GM18505 (cell line): ENCODE measurements around the gene SCO1.

Source experiments
- ATAC-seq: cut with Tn5 transposase; IDR thresholded peaks from one replicate; pipeline ENCODE4 v1.9.1; 2021; ENCODE audit not compliant: unreplicated experiment
- POLR2A ChIP-seq: IDR thresholded peaks from 4 replicates; pipeline ENCODE4 v1.6.1; 2011; ENCODE audit warnings: borderline replicate concordance; ENCODE audit not compliant: insufficient read depth, insufficient read length; ENCODE audit errors: extremely low read depth

The SCO1 gene

DNA sequence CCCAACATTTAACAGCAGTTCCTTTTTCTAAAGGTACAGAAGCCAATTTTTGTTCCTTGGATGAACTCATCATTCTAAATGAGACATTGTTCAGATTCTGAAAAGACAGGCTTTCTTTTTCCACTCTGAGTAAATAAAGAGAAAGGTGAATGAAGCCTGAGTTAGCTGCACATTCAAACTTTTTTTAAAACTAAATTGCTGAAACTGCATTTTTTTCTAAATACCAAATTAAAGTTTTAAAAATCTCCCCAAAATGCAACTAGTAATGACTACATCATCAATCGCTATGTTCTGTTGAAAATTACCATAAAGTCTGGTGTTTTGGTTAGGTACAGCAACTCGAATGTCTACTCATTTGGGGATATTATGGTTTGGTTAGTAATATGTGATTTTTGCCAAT, 9.8 kb downstream of the SCO1 start:
- ATAC-seq = no peak
- TF ChIP-seq POLR2A = no peak

DNA sequence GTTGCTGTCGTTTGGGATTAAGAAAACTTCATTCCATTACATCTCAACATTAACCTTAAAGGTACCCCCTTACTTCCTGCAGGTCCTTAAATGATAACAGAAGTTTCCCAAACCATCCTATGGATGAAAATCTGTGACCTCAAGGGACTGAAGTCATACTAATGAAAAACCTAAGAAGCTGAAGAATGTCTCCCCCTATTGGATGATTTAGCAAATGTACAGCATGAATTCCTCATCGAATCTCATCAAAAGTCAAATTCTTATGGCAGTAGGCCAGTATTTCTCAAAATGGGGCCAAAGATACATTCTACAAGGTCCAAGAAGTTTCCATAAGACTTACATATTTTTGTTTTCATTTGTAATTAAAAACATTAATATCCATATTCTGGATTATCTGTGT, 13.5 kb downstream of the SCO1 start:
- ATAC-seq = no peak
- TF ChIP-seq POLR2A = no peak

DNA sequence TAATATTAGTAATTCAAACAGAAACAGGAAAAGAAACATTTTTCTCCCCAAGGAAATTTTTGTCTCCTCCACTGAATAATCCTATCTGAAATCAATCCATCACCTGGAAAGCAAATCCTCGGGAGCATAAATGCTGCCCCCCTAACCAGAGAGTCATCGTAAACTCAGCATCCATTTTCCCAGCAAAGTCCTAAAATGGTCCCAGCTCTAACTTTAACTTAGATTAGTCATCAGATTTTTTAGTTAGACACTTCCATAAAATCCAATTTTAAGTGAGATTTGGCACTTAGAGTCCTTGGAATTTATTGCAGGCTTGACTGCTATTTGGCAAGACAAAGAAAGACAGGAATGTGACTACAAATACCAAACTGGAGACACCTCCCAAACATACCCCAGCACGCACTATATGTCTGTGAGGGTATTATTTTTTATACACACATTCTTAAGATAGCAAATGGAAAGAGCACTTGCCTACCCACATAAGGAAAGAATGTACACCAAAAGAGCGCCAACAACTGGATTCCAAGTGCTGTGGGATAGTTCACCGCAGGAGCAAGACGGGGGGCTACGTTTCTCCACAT, 15.4 kb downstream of the SCO1 start:
- TF ChIP-seq POLR2A = no peak
- no peak for ATAC-seq

DNA sequence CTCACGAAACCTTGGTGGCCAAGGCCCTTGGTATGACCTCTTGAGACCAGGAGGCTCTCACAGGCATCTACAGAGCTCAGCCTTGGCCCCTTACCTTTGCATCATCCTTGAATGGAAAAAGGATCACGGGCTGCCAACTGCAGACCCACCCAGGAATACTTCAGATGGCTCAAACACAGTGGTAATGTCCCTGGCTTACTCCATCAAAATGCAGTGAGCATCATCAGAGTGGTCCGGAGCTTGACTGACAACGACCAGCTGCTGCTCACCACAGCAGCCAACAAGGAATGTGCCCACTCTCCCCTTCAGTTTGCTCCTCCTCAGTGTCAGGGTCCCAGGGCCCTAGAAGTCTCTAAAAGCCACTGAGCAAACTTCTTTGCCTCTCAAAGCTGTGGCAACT, 22.6 kb downstream of the SCO1 start:
- no peak for TF ChIP-seq POLR2A
- ATAC-seq = no peak

DNA sequence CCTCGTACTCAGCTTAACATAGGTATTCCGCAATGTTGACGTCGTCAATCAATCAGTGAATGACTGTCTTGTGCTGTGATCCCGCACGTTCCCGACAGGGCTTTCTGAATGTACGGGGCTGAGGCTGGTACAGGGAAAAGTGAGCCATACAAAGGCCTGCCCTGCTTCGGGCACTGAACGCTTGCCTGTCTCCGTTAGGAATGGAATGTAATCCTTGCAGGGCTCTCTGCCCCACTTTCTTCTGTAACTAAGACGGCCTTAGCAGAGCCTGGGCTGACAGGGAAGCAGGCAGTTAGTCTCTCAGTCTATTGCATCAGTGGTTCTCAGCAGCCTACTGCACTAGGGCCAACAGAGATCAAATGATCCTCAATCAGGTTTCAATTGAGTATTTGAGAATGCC, 24.0 kb downstream of the SCO1 start:
- TF ChIP-seq POLR2A = no peak
- ATAC-seq = no peak

DNA sequence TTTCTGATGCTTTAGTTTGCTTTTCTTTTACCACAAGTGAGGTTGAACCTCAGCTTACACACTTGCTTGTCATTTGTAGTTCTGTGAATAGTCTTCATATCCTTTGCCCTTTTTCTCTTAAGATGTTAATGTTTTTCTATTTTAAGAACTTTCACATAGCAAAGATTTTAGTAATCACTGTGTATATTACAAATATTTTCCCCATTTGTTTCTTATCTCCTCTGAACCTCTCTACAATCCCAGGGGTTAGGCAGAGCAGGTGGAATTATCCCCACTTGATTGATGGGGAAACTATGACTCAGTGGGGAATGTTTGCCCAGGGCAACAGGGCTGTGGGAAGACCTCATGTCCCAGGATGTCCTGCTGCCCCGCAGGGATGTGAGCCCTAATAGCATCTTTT, 28.6 kb downstream of the SCO1 start:
- no peak for TF ChIP-seq POLR2A
- no peak for ATAC-seq

DNA sequence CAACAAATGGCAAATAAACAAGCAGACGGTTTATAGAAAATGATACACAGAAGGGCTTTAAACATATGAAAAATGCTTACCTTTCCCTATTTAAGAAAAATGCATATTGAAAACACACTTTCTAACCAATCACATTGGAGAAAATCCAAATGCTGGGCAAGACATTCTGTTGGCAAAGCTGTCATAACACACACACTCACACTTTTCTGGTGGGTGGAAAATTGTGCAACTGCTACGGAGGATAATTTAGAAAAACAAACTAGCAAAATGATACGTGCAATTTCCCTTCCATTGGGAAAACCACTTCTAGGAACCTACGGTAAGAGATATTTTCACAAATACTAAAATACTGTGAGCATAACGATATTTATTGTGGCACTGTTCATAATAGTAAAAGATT, 30.4 kb downstream of the SCO1 start:
- no peak for ATAC-seq
- TF ChIP-seq POLR2A = no peak

DNA sequence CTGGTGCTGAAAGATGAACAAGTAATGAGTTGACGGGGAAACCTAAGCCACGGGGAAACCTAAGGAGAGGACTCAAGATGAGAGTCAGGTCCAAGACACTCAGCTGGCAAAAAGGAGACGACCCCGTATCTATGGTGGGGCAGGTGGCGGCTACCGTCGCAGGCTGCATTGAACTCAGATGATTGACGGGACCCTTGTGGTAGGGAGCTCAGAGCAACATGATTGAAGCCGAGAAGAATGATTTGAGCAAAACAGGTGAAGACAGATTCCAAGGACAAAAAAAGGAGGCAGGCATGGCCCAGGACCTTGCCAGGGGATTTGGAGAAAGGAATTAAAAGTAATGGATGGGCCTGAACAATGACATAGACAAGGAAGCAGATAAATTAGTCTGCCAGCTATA, 32.8 kb downstream of the SCO1 start:
- no peak for ATAC-seq
- no peak for TF ChIP-seq POLR2A

DNA sequence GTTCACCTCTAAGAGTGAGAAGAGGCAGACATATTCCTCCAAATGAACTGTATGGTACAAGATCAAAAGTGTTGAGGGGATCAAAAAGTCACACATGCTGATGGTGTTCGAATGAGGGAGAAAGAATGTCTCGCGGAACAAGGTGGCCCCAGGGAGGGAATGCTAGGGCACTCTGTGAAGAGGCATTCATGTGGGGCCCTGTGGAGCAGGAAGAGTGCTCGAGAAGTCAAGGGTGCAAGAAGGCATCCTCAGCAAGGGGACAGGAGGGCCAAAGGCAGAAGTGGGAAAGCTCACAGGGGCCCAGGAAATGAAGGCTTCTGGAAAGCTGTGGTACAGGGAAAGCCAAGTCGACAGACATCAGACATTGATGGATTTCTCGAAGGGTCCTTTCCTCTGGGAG, 34.1 kb downstream of the SCO1 start:
- no peak for TF ChIP-seq POLR2A
- ATAC-seq = no peak

DNA sequence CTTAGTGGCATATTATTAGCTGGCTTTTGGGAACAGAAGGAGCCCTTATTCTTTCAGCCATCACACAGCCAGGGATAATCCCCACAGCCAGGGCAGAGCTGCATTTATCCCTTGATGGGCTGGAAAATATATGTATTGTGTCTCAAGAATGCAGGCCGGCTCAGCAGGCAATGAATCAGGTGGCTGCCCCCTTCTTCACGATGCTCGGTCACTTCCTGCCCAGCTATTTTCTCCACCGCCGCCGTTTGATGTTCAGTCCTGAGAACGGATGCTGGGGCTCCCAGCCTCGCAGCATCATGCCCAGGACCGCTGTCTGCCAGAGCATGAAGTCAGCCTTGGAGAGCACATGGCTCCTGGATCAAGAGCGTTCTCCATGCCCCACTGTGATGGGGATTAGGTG, 35.9 kb downstream of the SCO1 start:
- ATAC-seq = no peak

DNA sequence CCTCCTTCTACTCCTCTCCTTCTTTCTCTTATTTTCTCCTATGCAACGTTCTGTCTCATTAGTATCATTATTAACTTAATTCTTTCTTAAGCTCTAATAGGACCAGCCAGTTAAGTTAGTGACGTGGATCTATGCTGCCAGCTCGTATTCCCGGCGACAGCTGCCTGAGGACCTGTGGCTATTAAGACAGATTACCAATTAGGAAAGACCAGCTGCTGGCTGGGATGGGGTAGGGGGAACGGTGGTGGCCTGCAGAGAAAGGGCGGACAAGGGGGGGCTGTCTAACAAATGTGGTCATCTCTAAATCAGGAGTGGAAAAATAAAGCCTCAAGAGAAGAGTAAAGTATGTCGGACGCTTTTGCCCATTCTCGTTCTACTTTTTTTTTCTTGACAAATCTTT, 39.5 kb downstream of the SCO1 start:
- ATAC-seq = no peak
- no peak for TF ChIP-seq POLR2A

More for the DNA sequence above, 35.9 kb downstream of the SCO1 start:
- TF ChIP-seq POLR2A = no peak

DNA sequence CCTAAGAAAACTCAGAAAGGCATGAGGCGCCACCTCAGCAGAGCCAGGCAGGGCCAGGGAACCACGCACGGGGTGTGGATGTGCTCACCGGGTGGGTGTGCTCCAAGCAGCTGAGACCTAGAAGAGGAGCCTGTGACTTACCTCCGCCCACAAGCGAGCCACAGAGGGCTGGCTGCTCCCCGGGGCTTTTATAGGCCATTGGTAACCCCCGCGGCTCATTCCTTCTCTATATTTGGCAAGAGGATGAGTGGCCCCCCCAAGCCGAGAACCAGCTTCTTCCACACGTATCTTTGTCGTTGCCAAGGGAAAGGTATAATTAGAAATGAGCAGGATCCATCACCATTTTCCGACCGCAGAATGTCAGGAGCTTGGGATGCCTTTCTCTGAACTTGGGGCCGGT, 40.2 kb downstream of the SCO1 start, which contains the start of gene MYH3:
Gene MYH3, minus strand, starts transcription at position 162 of the 400 bp plus-strand sequence. CDS start 2,245 bp downstream, outside the sequence.
- no peak for ATAC-seq
- no peak for TF ChIP-seq POLR2A

DNA sequence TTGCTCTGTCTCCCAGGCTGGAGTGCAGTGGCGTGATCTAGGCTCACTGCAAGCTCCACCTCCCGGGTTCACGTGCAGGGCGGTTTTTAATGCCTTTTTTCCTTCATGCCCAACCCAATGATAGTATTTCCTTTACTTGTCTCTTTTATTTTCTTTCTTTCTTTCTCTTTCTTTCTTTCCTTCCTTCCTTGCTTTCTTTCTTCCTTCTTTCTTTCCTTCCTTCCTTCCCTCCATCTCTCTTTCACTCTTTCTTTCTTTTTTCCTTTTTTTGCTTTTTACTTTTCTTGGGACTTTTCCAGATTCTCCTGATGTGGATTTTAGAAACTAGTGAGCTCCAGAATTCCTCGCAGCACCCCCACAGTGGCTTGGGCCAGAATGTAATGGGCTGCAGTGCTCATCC, 43.3 kb downstream of the SCO1 start:
- ATAC-seq = no peak
- TF ChIP-seq POLR2A = no peak

DNA sequence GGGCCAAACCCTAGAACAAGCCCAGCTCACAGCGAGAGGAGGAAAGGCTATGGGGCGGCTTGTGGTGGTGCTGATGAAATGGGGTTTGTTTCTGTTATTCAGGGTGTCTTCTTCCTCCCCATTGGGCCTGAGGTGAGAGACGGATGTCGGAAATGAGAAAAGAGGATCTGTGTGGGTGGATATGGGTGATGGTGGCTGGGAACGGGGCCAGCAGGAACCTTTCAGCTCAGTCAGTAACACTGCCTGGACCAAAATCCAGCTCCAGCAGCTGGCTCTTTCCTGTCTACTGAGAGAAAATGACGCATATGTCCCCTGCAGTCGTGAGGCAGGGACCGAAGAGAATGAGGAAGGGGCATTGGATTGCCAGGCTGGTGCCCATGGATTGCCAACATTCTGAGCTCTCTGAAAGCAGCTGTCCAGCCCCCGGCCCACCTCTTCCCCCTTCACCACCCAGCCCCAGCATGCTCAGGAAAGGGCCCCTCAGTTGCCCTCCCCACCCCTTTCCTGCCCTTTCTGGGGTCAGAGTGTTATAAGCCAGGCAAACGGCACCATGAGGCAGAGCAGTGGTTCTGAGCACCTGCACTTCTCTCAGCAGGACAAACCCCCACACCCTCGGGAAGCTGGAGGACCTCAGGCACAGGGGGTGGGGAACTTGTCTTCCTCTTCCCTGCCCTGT, 44.2 kb downstream of the SCO1 start:
- ATAC-seq = no peak
- no peak for TF ChIP-seq POLR2A
